CD14-positive monocyte (primary cell): ENCODE results near the gene STUB1. TPM values are rescaled to one million over a fixed set of nuclear protein-coding genes. Genes with fewer than 3 reads are reported as not detected.

Experiments
- DNase-seq, 3 donors: peaks; one replicate each; pipeline ENCODE4 v3.0.0-alpha.2; 2011 to 2022
- H2AFZ ChIP-seq: 2 replicates; pipeline ENCODE4 v1.6.0; 2012; ENCODE audit warnings: mild to moderate bottlenecking, low read depth, low read length, inconsistent platforms; ENCODE audit not compliant: insufficient read depth, poor library complexity, severe bottlenecking
- H3K27ac ChIP-seq, 2 donors: 1 replicate in 1 of 2; 2 replicates in 1 of 2; pipeline ENCODE4 v1.5.1; 2012 to 2013; ENCODE audit warnings: low read length in 2 of 2, control low read depth in 1 of 2, inconsistent platforms in 1 of 2, low read depth in 1 of 2, mild to moderate bottlenecking in 1 of 2
- H3K27me3 ChIP-seq, 2 donors: one replicate each; pipeline versions ENCODE4 v1.6.0 to v1.6.1; 2011 to 2013; ENCODE audit warnings: low read length in 2 of 2; ENCODE audit not compliant: control insufficient read depth in 2 of 2, insufficient read depth in 2 of 2
- H3K36me3 ChIP-seq, 2 donors: replicated peaks in 1 of 2; 1 replicate in 1 of 2; 2 replicates in 1 of 2; pipeline versions ENCODE4 v1.5.1 to v1.6.1; 2012 to 2013; ENCODE audit warnings: low read length in 2 of 2, control low read depth in 1 of 2, inconsistent platforms in 1 of 2, mild to moderate bottlenecking in 1 of 2; ENCODE audit not compliant: insufficient read depth in 2 of 2, control insufficient read depth in 1 of 2
- H3K4me1 ChIP-seq, 2 donors: 1 replicate in 1 of 2; 2 replicates in 1 of 2; pipeline versions ENCODE4 v1.5.1 to v1.6.1; 2012 to 2013; ENCODE audit warnings: low read length in 2 of 2, control low read depth in 1 of 2, inconsistent platforms in 1 of 2, mild to moderate bottlenecking in 1 of 2, moderate library complexity in 1 of 2; ENCODE audit not compliant: insufficient read depth in 2 of 2, control insufficient read depth in 1 of 2
- H3K4me2 ChIP-seq: replicated peaks from 2 replicates; pipeline ENCODE3; 2012; ENCODE audit warnings: low read length, moderate library complexity, mild to moderate bottlenecking; ENCODE audit not compliant: poor library complexity, severe bottlenecking; ENCODE audit errors: extremely low read depth
- H3K4me3 ChIP-seq, 3 experiments: fragments of 200-600 bp in 1 of 3; sonication (generic) in 1 of 3; replicated peaks in 1 of 3; 1 replicate in 2 of 3; 2 replicates in 1 of 3; pipeline ENCODE4 v1.5.1; 2011 to 2013; ENCODE audit warnings: low read length in 3 of 3, mild to moderate bottlenecking in 3 of 3, control low read depth in 2 of 3, low read depth in 2 of 3, inconsistent platforms in 1 of 3, moderate library complexity in 1 of 3
- H3K79me2 ChIP-seq: 2 replicates; pipeline ENCODE4 v1.6.0; 2012; ENCODE audit warnings: mild to moderate bottlenecking, control low read depth, inconsistent platforms, low read length, moderate library complexity; ENCODE audit not compliant: insufficient read depth
- H3K9ac ChIP-seq: 2 replicates; pipeline ENCODE4 v1.6.0; 2017; ENCODE audit warnings: low read length, mild to moderate bottlenecking; ENCODE audit not compliant: insufficient read depth, poor library complexity, severe bottlenecking
- H3K9me3 ChIP-seq, 2 donors: replicated peaks in 1 of 2; 1 replicate in 1 of 2; 2 replicates in 1 of 2; pipeline versions ENCODE4 v1.5.1 to v1.6.1; 2012 to 2013; ENCODE audit warnings: low read length in 2 of 2, control low read depth in 1 of 2; ENCODE audit not compliant: control insufficient read depth in 1 of 2, insufficient read depth in 1 of 2
- H4K20me1 ChIP-seq: 2 replicates; pipeline ENCODE4 v1.6.0; 2012; ENCODE audit warnings: mild to moderate bottlenecking, low read length, control low read depth, moderate library complexity; ENCODE audit not compliant: insufficient read depth
- H3K27ac Mint-ChIP-seq, 7 donors: one replicate each; pipeline ENCODE4 v1.8.0; 2020; ENCODE audit warnings: mild to moderate bottlenecking in 7 of 7, mixed read lengths in 7 of 7, moderate library complexity in 6 of 7, inconsistent platforms in 2 of 7
- H3K27me3 Mint-ChIP-seq, 3 donors: one replicate each; pipeline ENCODE4 v1.8.0; 2021 to 2022; ENCODE audit warnings: low read depth in 3 of 3, mild to moderate bottlenecking in 3 of 3, mixed read lengths in 3 of 3, moderate library complexity in 3 of 3, inconsistent platforms in 1 of 3
- H3K36me3 Mint-ChIP-seq, 2 donors: one replicate each; pipeline ENCODE4 v1.8.0; 2020; ENCODE audit warnings: mixed read lengths in 2 of 2, inconsistent platforms in 1 of 2, mild to moderate bottlenecking in 1 of 2
- H3K4me1 Mint-ChIP-seq: one replicate; pipeline ENCODE4 v1.8.0; 2020; ENCODE audit warnings: mild to moderate bottlenecking, mixed read lengths
- H3K4me3 Mint-ChIP-seq, 2 donors: one replicate each; pipeline ENCODE4 v1.8.0; 2020; ENCODE audit warnings: mild to moderate bottlenecking in 2 of 2, mixed read lengths in 2 of 2, moderate library complexity in 1 of 2
- H3K9me3 Mint-ChIP-seq, 7 donors: one replicate each; pipeline ENCODE4 v1.8.0; 2020 to 2022; ENCODE audit warnings: mixed read lengths in 7 of 7, mild to moderate bottlenecking in 6 of 7, moderate library complexity in 6 of 7, inconsistent platforms in 2 of 7
- WGBS: methylation state at CpG from one replicate; pipeline ENCODE4 v1.1.5; 2013; ENCODE audit warnings: missing lambda C conversion rate; ENCODE audit not compliant: insufficient coverage; 5-methylcytosine and 5-hydroxymethylcytosine counted together
- intact Hi-C, 2 donors: fragments of 100-400 bp; cut with micrococcal nuclease; formaldehyde crosslinking; loops; one replicate each; pipeline versions ENCODE4 v1.15.0 to v1.15.1; 2023
- polyA plus RNA-seq, 3 donors: library from polyadenylated mRNA; depleted of rRNA in 1 of 3; unstranded in 2 of 3; stranded (reverse) in 1 of 3; fragments of 300-500 nt in 2 of 3; fragments of >200 nt in 1 of 3; fragmentation: Illumina TruSeq in 2 of 3; gene quantifications; 1 replicate in 2 of 3; 2 replicates in 1 of 3; pipeline ENCODE4 v1.2.3, GENCODE V29; 2012 to 2021
- TF ChIP-seq, protein P1 (sequence below): fragments of 200-600 bp; IDR thresholded peaks from one replicate; pipeline ENCODE4 v1.8.0; 2022; ENCODE audit warnings: antibody characterized with exemption, mild to moderate bottlenecking

STUB1 gene
- polyA plus RNA-seq, 3 donors, result 83.3 to 108 (median 106) TPM

DNA sequence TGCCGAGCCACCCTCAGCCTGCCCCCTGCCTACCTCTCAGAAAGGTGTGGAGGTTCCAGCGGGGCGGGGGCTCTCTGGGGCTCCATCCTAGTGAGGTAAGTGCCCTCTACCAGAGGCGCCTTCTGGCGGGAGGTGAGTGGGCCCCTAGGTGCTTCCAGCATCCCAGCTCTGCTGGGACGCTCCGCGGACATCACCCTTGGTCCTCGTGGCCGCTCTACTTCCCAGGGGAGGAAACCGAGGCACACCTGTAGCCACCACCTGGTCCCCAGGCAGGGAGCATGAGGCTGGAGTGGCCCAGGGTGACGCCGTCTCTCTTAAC lies 37.2 kb upstream of the STUB1 start:
- no peaks in the 10 kb centered on the region for H3K27me3 Mint-ChIP-seq
- TF ChIP-seq, protein P1, sequence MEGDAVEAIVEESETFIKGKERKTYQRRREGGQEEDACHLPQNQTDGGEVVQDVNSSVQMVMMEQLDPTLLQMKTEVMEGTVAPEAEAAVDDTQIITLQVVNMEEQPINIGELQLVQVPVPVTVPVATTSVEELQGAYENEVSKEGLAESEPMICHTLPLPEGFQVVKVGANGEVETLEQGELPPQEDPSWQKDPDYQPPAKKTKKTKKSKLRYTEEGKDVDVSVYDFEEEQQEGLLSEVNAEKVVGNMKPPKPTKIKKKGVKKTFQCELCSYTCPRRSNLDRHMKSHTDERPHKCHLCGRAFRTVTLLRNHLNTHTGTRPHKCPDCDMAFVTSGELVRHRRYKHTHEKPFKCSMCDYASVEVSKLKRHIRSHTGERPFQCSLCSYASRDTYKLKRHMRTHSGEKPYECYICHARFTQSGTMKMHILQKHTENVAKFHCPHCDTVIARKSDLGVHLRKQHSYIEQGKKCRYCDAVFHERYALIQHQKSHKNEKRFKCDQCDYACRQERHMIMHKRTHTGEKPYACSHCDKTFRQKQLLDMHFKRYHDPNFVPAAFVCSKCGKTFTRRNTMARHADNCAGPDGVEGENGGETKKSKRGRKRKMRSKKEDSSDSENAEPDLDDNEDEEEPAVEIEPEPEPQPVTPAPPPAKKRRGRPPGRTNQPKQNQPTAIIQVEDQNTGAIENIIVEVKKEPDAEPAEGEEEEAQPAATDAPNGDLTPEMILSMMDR, result no peak
- H3K9me3 ChIP-seq, result no peaks in the 10 kb centered on the region
- peak overlapping the region; percentile 77 for H3K4me2 ChIP-seq
- WGBS, result 90% methylated on average over 7 of the region's 13 CpGs
- peaks cover 0 to 2% (median 0%) of the 10 kb centered on the region in 7 donors for H3K9me3 Mint-ChIP-seq
- peak overlapping the region; percentile 46 for H2AFZ ChIP-seq
- peaks cover 5 to 15% of the 10 kb centered on the region in 2 donors for H3K36me3 Mint-ChIP-seq
- intact Hi-C loops, result no loop called here
- no peak for DNase-seq
- H3K9ac ChIP-seq, result peak overlapping the region; percentile 81
- peaks cover 46% of the 10 kb centered on the region for H4K20me1 ChIP-seq
- peaks cover 31% of the 10 kb centered on the region for H3K79me2 ChIP-seq
- peak overlapping the region; percentile 73 to 87 for H3K4me3 Mint-ChIP-seq
- H3K4me1 Mint-ChIP-seq, result peaks cover 37% of the 10 kb centered on the region
- peak overlapping the region; percentile 84 to 86 for H3K27ac ChIP-seq
- H3K27ac Mint-ChIP-seq, result peak overlapping the region in 6 of 7 donors; percentile 77 to 93 (median 90)
- no peaks in the 10 kb centered on the region for H3K36me3 ChIP-seq
- H3K4me3 ChIP-seq, result peak overlapping the region; percentile 45 to 78 (median 47)
- peaks cover 32 to 50% of the 10 kb centered on the region in 2 donors for H3K4me1 ChIP-seq
- no peaks in the 10 kb centered on the region for H3K27me3 ChIP-seq

DNA sequence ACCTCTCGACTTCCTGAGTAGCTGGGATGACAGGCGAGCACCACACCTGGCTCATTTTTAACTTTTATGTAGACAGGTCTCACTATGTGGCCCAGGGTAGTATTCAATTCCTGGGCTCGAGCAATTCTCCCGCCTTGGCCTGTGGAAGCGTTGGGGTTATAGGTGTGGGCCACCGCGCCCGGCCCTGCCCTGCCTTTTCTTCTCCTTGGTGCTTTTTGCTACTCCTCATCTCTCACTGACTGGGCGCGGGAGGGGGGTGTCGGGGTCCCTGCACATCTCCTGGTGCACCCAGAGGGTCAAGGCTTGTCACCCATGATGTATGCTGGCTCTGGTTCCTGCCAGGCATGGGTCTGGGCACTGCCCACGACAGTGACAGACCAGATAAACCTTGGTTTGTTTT lies 35.7 kb upstream of the STUB1 start:
- H3K9me3 Mint-ChIP-seq, result peaks cover 0 to 2% (median 0%) of the 10 kb centered on the region in 7 donors
- no peaks in the 10 kb centered on the region for H3K27me3 Mint-ChIP-seq
- Histone ChIP-seq H3K4me1 (peaks cover 41 to 64% of the 10 kb centered on the region in 2 donors), H2AFZ (no peak overlapping the region), H3K4me2 (no peak overlapping the region), H3K36me3 (no peaks in the 10 kb centered on the region), H4K20me1 (peaks cover 49% of the 10 kb centered on the region), H3K4me3 (no peak overlapping the region), H3K9ac (no peak overlapping the region), H3K27ac (no peak overlapping the region), H3K9me3 (no peaks in the 10 kb centered on the region), H3K79me2 (peaks cover 31% of the 10 kb centered on the region), H3K27me3 (no peaks in the 10 kb centered on the region)
- peak overlapping the region in 1 of 7 donors; percentile 77 for H3K27ac Mint-ChIP-seq
- intact Hi-C loops, result no loop called here
- TF ChIP-seq, protein P1, result no peak
- peaks cover 42% of the 10 kb centered on the region for H3K4me1 Mint-ChIP-seq
- WGBS, result 97% methylated on average over 7 of the region's 12 CpGs
- no peak for DNase-seq
- H3K4me3 Mint-ChIP-seq, result no peak overlapping the region
- peaks cover 5 to 15% of the 10 kb centered on the region in 2 donors for H3K36me3 Mint-ChIP-seq
